Measurements from ENCODE around the gene ZFAND5. TPM values are rescaled to one million over a fixed set of nuclear protein-coding genes. Genes with fewer than 3 reads are reported as not detected.

The ZFAND5 gene
- total RNA-seq, 8 experiments from 2014 or later: 84.5 to 425 (median 137) TPM

- 46 to 100% (median 68%) methylated on average over 1 to 5 of the region's 5 CpGs for WGBS, 10 experiments
- ATAC-seq (replicated peaks in 6 of 8): no peak
- no peak overlapping the region for H3K4me3 ChIP-seq
- in situ Hi-C loops (cut with MboI; ENCODE audit: low pct_unique_long_range_greater_than_20kb in 2 of 9, low sequenced_read_pairs in 9 of 9, unreplicated experiment in 9 of 9): loop anchor here in 1 of 9 experiments (25.0 kb wide), 1 partner anchor 102 kb away; no protein-coding TSS in a partner anchor
- H3K4me1 ChIP-seq (replicated peaks in 1 of 2): no peaks in the 10 kb centered on the region
- H3K27ac ChIP-seq: no peak overlapping the region
These were observed 19.9 kb upstream of the ZFAND5 start for GRCh38 chr9:72384710-72385485.

- peak; percentile 25 to 80 (median 46) for ATAC-seq (replicated peaks in 6 of 8)
- 36 to 90% (median 75%) methylated on average over 3 to 7 of the region's 7 CpGs for WGBS, 10 experiments
- in situ Hi-C loops (cut with MboI; ENCODE audit: low pct_unique_long_range_greater_than_20kb in 2 of 9, low sequenced_read_pairs in 9 of 9, unreplicated experiment in 9 of 9): loop anchor here in 1 of 9 experiments (25.0 kb wide), 1 partner anchor 103 kb away; no protein-coding TSS in a partner anchor
- H3K4me1 ChIP-seq (replicated peaks in 1 of 2): no peaks in the 10 kb centered on the region
- H3K4me3 ChIP-seq: no peak overlapping the region
- no peak overlapping the region for H3K27ac ChIP-seq
These were observed 19.1 kb upstream of the ZFAND5 start for GRCh38 chr9:72383978-72384709.

- 0 to 100% (median 79%) methylated on average over 1 to 4 of the region's 4 CpGs for WGBS, 10 experiments
- Histone ChIP-seq H3K4me1 (replicated peaks in 1 of 2) (no peaks in the 10 kb centered on the region), H3K4me3 (no peak overlapping the region), H3K27ac (no peak overlapping the region)
- in situ Hi-C loops (cut with MboI; ENCODE audit: low pct_unique_long_range_greater_than_20kb in 2 of 9, low sequenced_read_pairs in 9 of 9, unreplicated experiment in 9 of 9): loop anchor here in 1 of 9 experiments (25.0 kb wide), 1 partner anchor 105 kb away; no protein-coding TSS in a partner anchor
- no peak for ATAC-seq (replicated peaks in 6 of 8)
These were observed 17.4 kb upstream of the ZFAND5 start for GRCh38 chr9:72382405-72382804.

GRCh38 chr9:72377041-72377440 lies 12.0 kb upstream of the ZFAND5 start:
- H3K4me3 ChIP-seq: no peak overlapping the region
- 71 to 100% (median 86%) methylated on average over 1 to 4 of the region's 4 CpGs for WGBS, 10 experiments
- in situ Hi-C loops (cut with MboI; ENCODE audit: low pct_unique_long_range_greater_than_20kb in 2 of 9, low sequenced_read_pairs in 9 of 9, unreplicated experiment in 9 of 9): loop anchor here in 1 of 9 experiments (25.0 kb wide), 1 partner anchor 110 kb away; no protein-coding TSS in a partner anchor
- no peak overlapping the region for H3K27ac ChIP-seq
- ATAC-seq (replicated peaks in 6 of 8): no peak
- H3K4me1 ChIP-seq (replicated peaks in 1 of 2): no peaks in the 10 kb centered on the region

GRCh38 chr9:72371151-72371550 lies 6.1 kb upstream of the ZFAND5 start:
- H3K4me3 ChIP-seq: no peak overlapping the region
- in situ Hi-C loops (cut with MboI; ENCODE audit: low pct_unique_long_range_greater_than_20kb in 2 of 9, low sequenced_read_pairs in 9 of 9, unreplicated experiment in 9 of 9): loop anchor here in 1 of 9 experiments (25.0 kb wide), 1 partner anchor 216 kb away; no protein-coding TSS in a partner anchor
- peak in 4 of 8 experiments; percentile 24 to 86 (median 36) for ATAC-seq (replicated peaks in 6 of 8)
- H3K4me1 ChIP-seq (replicated peaks in 1 of 2): peaks cover 3 to 4% of the 10 kb centered on the region in 2 donors
- no peak overlapping the region for H3K27ac ChIP-seq

- in situ Hi-C loops (cut with MboI; ENCODE audit: low pct_unique_long_range_greater_than_20kb in 2 of 9, low sequenced_read_pairs in 9 of 9, unreplicated experiment in 9 of 9): loop anchor here in 1 of 9 experiments (25.0 kb wide), 1 partner anchor 222 kb away; no protein-coding TSS in a partner anchor
- WGBS, 10 experiments: 0 to 28% (median 3%) methylated on average over 2 to 24 of the region's 38 CpGs
- Histone ChIP-seq H3K4me1 (replicated peaks in 1 of 2) (peaks cover 8 to 21% of the 10 kb centered on the region in 2 donors), H3K27ac (peak overlapping the region; percentile 96 to 97), H3K4me3 (peak overlapping the region; percentile 68 to 96 (median 89))
- peak; percentile 47 to 63 (median 56) for ATAC-seq (replicated peaks in 6 of 8)
These were observed 683 bp upstream of the ZFAND5 start for GRCh38 chr9:72365525-72366256.

GRCh38 chr9:72363908-72364678 lies 915 bp downstream of the ZFAND5 start:
- WGBS, 10 experiments: 0 to 2% (median 0%) methylated on average over 1 to 9 of the region's 73 CpGs; no CpG with 5 or more reads in 1 of the 10 experiments
- Histone ChIP-seq H3K27ac (peak overlapping the region; percentile 96 to 97), H3K4me3 (peak overlapping the region; percentile 68 to 96 (median 89)), H3K4me1 (replicated peaks in 1 of 2) (peaks cover 23 to 36% of the 10 kb centered on the region in 2 donors)
- peak in 6 of 8 experiments; percentile 0 to 10 (median 8) for ATAC-seq (replicated peaks in 6 of 8)
- in situ Hi-C loops (cut with MboI; ENCODE audit: low pct_unique_long_range_greater_than_20kb in 2 of 9, low sequenced_read_pairs in 9 of 9, unreplicated experiment in 9 of 9): loop anchor here in 1 of 9 experiments (25.0 kb wide), 1 partner anchor 223 kb away; no protein-coding TSS in a partner anchor

GRCh38 chr9:72363236-72363635 lies 1.8 kb downstream of the ZFAND5 start:
- WGBS, 10 experiments: 0 to 6% (median 0%) methylated on average over 1 to 2 of the region's 2 CpGs
- no peak for ATAC-seq (replicated peaks in 6 of 8)

GRCh38 chr9:72362680-72363139 lies 2.3 kb downstream of the ZFAND5 start:
- in situ Hi-C loops (cut with MboI; ENCODE audit: low pct_unique_long_range_greater_than_20kb in 2 of 9, low sequenced_read_pairs in 9 of 9, unreplicated experiment in 9 of 9): loop anchor here in 1 of 9 experiments (25.0 kb wide), 1 partner anchor 225 kb away; no protein-coding TSS in a partner anchor
- WGBS, 10 experiments: 0% methylated on average over 1 to 2 of the region's 2 CpGs; no CpG with 5 or more reads in 2 of the 10 experiments
- peak; percentile 1 to 54 (median 34) for ATAC-seq (replicated peaks in 6 of 8)

More at GRCh38 chr9:72363236-72363635, 1.8 kb downstream of the ZFAND5 start:
- Histone ChIP-seq H3K4me3 (peak overlapping the region; percentile 68 to 96 (median 89)), H3K4me1 (replicated peaks in 1 of 2) (peaks cover 31 to 44% of the 10 kb centered on the region in 2 donors), H3K27ac (peak overlapping the region; percentile 96 to 97)
- in situ Hi-C loops (cut with MboI; ENCODE audit: low pct_unique_long_range_greater_than_20kb in 2 of 9, low sequenced_read_pairs in 9 of 9, unreplicated experiment in 9 of 9): loop anchor here in 1 of 9 experiments (25.0 kb wide), 1 partner anchor 224 kb away; no protein-coding TSS in a partner anchor

GRCh38 chr9:72362118-72362531 lies 2.9 kb downstream of the ZFAND5 start:
- Histone ChIP-seq H3K27ac (no peak overlapping the region), H3K4me3 (peak overlapping the region; percentile 68 to 96 (median 89)), H3K4me1 (replicated peaks in 1 of 2) (peaks cover 35 to 51% of the 10 kb centered on the region in 2 donors)
- in situ Hi-C loops (cut with MboI; ENCODE audit: low pct_unique_long_range_greater_than_20kb in 2 of 9, low sequenced_read_pairs in 9 of 9, unreplicated experiment in 9 of 9): loop anchor here in 1 of 9 experiments (25.0 kb wide), 1 partner anchor 225 kb away; no protein-coding TSS in a partner anchor
- ATAC-seq (replicated peaks in 6 of 8): peak in 1 of 8 experiments; percentile 3
- 0 to 57% (median 5%) methylated on average over 1 to 2 of the region's 2 CpGs; no CpG with 5 or more reads in 2 of the 10 experiments for WGBS, 10 experiments

More at GRCh38 chr9:72362680-72363139, 2.3 kb downstream of the ZFAND5 start:
- Histone ChIP-seq H3K4me3 (peak overlapping the region; percentile 68 to 96 (median 89)), H3K4me1 (replicated peaks in 1 of 2) (peaks cover 35 to 48% of the 10 kb centered on the region in 2 donors), H3K27ac (peak overlapping the region in 1 of 2 donors; percentile 16)

GRCh38 chr9:72361217-72361616 lies 3.8 kb downstream of the ZFAND5 start:
- in situ Hi-C loops (cut with MboI; ENCODE audit: low pct_unique_long_range_greater_than_20kb in 2 of 9, low sequenced_read_pairs in 9 of 9, unreplicated experiment in 9 of 9): loop anchor here in 1 of 9 experiments (25.0 kb wide), 1 partner anchor 226 kb away; no protein-coding TSS in a partner anchor
- H3K4me1 ChIP-seq (replicated peaks in 1 of 2): peaks cover 32 to 47% of the 10 kb centered on the region in 2 donors
- peak overlapping the region in 2 of 5 donors; percentile 89 to 96 for H3K4me3 ChIP-seq
- 8 to 71% (median 62%) methylated on average over 3 of the region's 3 CpGs; no CpG with 5 or more reads in 1 of the 10 experiments for WGBS, 10 experiments
- no peak overlapping the region for H3K27ac ChIP-seq
- no peak for ATAC-seq (replicated peaks in 6 of 8)
